HG03378 (cell line): ENCODE data around the gene CNBD2.
"Not testable (repeated sequence)": the region's sequence is repeated elsewhere in the genome, so short reads cannot be mapped to it uniquely, and the experiment has no call there.

Source experiments
- ATAC-seq: cut with Tn5 transposase; IDR thresholded peaks from one replicate; pipeline ENCODE4 v1.9.1; 2021; ENCODE audit warnings: mild to moderate bottlenecking, moderate library complexity; ENCODE audit not compliant: unreplicated experiment

CNBD2 gene

GRCh38 chr20:35967979-35968640 is at the start of gene CNBD2:
CNBD2 (plus strand) TSS chr20:35968590; CDS start chr20:35968763, 173 bp downstream.
- ATAC-seq = no peak

- no peak for ATAC-seq
These were observed 47.9 kb upstream of the CNBD2 start for GRCh38 chr20:35920523-35920922.

- no peak for ATAC-seq
These were observed 39.1 kb upstream of the CNBD2 start for GRCh38 chr20:35929301-35929700.

GRCh38 chr20:35934050-35934449 is 34.3 kb upstream of the CNBD2 start:
- ATAC-seq = no peak

- ATAC-seq = no peak
These were observed 29.1 kb upstream of the CNBD2 start for GRCh38 chr20:35939264-35939663.

- ATAC-seq = no peak
These were observed 26.8 kb upstream of the CNBD2 start for GRCh38 chr20:35941620-35942019.

GRCh38 chr20:35942243-35942642 is 26.1 kb upstream of the CNBD2 start:
- no peak for ATAC-seq

- ATAC-seq = no peak
These were observed 20.9 kb upstream of the CNBD2 start for GRCh38 chr20:35947489-35947888.

GRCh38 chr20:35947907-35948306 is 20.5 kb upstream of the CNBD2 start:
- no peak for ATAC-seq

- ATAC-seq = no peak
These were observed 18.3 kb upstream of the CNBD2 start for GRCh38 chr20:35950093-35950492.

- ATAC-seq = not testable (repeated sequence)
These were observed 16.3 kb upstream of the CNBD2 start for GRCh38 chr20:35952080-35952479.

- ATAC-seq = no peak
These were observed 15.7 kb upstream of the CNBD2 start for GRCh38 chr20:35952480-35953386.

GRCh38 chr20:35953387-35954199 is 14.8 kb upstream of the CNBD2 start:
- peak; percentile 17 for ATAC-seq

- peak; percentile 80 for ATAC-seq
These were observed 14.0 kb upstream of the CNBD2 start, which contains the start of gene SCAND1 for GRCh38 chr20:35954200-35954906. SCAND1 (minus strand) TSS chr20:35954502; CDS start chr20:35954284, 218 bp downstream.

- ATAC-seq = peak; percentile 4
These were observed 13.5 kb upstream of the CNBD2 start for GRCh38 chr20:35954907-35955251.

- ATAC-seq = no peak
These were observed 11.8 kb upstream of the CNBD2 start for GRCh38 chr20:35956616-35957015.

- ATAC-seq = not testable (repeated sequence)
These were observed 9.1 kb upstream of the CNBD2 start for GRCh38 chr20:35959291-35959690.

- ATAC-seq = no peak
These were observed 4.5 kb upstream of the CNBD2 start for GRCh38 chr20:35963878-35964277.

GRCh38 chr20:35968930-35969329 is 540 bp downstream of the CNBD2 start:
- ATAC-seq = no peak

- ATAC-seq = no peak
These were observed 3.6 kb downstream of the CNBD2 start for GRCh38 chr20:35971981-35972380.

GRCh38 chr20:35972462-35972861 is 4.1 kb downstream of the CNBD2 start:
- no peak for ATAC-seq
